Liver (tissue), 9 donors: ENCODE results near the gene DGKB. TPM values are rescaled to one million over a fixed set of nuclear protein-coding genes. Genes with fewer than 3 reads are reported as not detected.

ENCODE experiments used
- DNase-seq: peaks from one replicate; pipeline ENCODE4 v3.0.0-alpha.2; 2017; ENCODE audit warnings: low spot score
- H3K27ac ChIP-seq, 2 donors: one replicate each; pipeline ENCODE4 v1.7.0; 2013; ENCODE audit warnings: inconsistent platforms in 2 of 2, low read length in 2 of 2, control low read depth in 1 of 2, low read depth in 1 of 2, mild to moderate bottlenecking in 1 of 2
- H3K27me3 ChIP-seq, 4 donors: one replicate each; pipeline versions ENCODE4 v1.6.1 to v1.7.0; 2013; ENCODE audit warnings: low read length in 3 of 4, inconsistent platforms in 1 of 4, mild to moderate bottlenecking in 1 of 4, moderate library complexity in 1 of 4; ENCODE audit not compliant: control insufficient read depth in 4 of 4, insufficient read depth in 4 of 4
- H3K36me3 ChIP-seq, 4 donors: one replicate each; pipeline versions ENCODE4 v1.6.1 to v1.7.0; 2013; ENCODE audit warnings: low read length in 3 of 4, mild to moderate bottlenecking in 3 of 4, low read depth in 1 of 4, moderate library complexity in 1 of 4; ENCODE audit not compliant: control insufficient read depth in 4 of 4, insufficient read depth in 3 of 4
- H3K4me1 ChIP-seq, 4 donors: one replicate each; pipeline versions ENCODE4 v1.6.1 to v1.7.0; 2013; ENCODE audit warnings: low read length in 3 of 4, mild to moderate bottlenecking in 3 of 4, moderate library complexity in 1 of 4; ENCODE audit not compliant: control insufficient read depth in 4 of 4, insufficient read depth in 4 of 4
- H3K4me3 ChIP-seq, 3 donors: one replicate each; pipeline versions ENCODE4 v1.6.1 to v1.7.0; 2013; ENCODE audit warnings: low read length in 3 of 3, control low read depth in 1 of 3, low read depth in 1 of 3, mild to moderate bottlenecking in 1 of 3
- H3K9ac ChIP-seq, 2 donors: one replicate each; pipeline ENCODE4 v1.7.0; 2013; ENCODE audit warnings: low read length in 2 of 2, mild to moderate bottlenecking in 2 of 2, moderate library complexity in 2 of 2, control low read depth in 1 of 2, low read depth in 1 of 2
- H3K9me3 ChIP-seq, 4 donors: one replicate each; pipeline versions ENCODE4 v1.6.1 to v1.7.0; 2013; ENCODE audit warnings: low read length in 3 of 4; ENCODE audit not compliant: control insufficient read depth in 4 of 4
- CTCF ChIP-seq: fragments of 150-350 bp; IDR thresholded peaks from 2 replicates; pipeline ENCODE4 v1.5.1; 2017; ENCODE audit warnings: improper control_type of control experiment, low read depth, low read length; ENCODE audit not compliant: missing input control
- EGR1 ChIP-seq, 2 donors: IDR thresholded peaks; 2 replicates each; pipeline ENCODE4 v1.6.1; 2016 to 2018; ENCODE audit warnings: antibody characterized with exemption in 2 of 2, low read depth in 2 of 2
- FOXA1 ChIP-seq: IDR thresholded peaks from 2 replicates; pipeline ENCODE4 v1.6.1; 2016; ENCODE audit warnings: antibody characterized with exemption
- FOXA2 ChIP-seq: IDR thresholded peaks from 2 replicates; pipeline ENCODE4 v1.6.1; 2016; ENCODE audit warnings: antibody characterized with exemption
- HNF4A ChIP-seq, 2 donors: conservative IDR thresholded peaks; 2 replicates each; pipeline ENCODE4 v1.6.1; 2016; ENCODE audit warnings: antibody characterized with exemption in 2 of 2, mild to moderate bottlenecking in 2 of 2
- HNF4G ChIP-seq: IDR thresholded peaks from 2 replicates; pipeline ENCODE4 v1.6.1; 2016; ENCODE audit warnings: antibody characterized with exemption
- JUND ChIP-seq, 2 donors: IDR thresholded peaks; 2 replicates each; pipeline ENCODE4 v1.6.1; 2016; ENCODE audit warnings: antibody characterized with exemption in 2 of 2
- MAX ChIP-seq: IDR thresholded peaks from 2 replicates; pipeline ENCODE4 v1.6.1; 2016; ENCODE audit warnings: antibody characterized with exemption
- NR2F2 ChIP-seq: IDR thresholded peaks from 2 replicates; pipeline ENCODE4 v1.6.1; 2016; ENCODE audit warnings: antibody characterized with exemption
- RAD21 ChIP-seq, 2 donors: IDR thresholded peaks; 2 replicates each; pipeline ENCODE4 v1.6.1; 2016; ENCODE audit warnings: antibody characterized with exemption in 2 of 2, mild to moderate bottlenecking in 2 of 2
- RXRA ChIP-seq, 2 donors: IDR thresholded peaks; 2 replicates each; pipeline ENCODE4 v1.6.1; 2017 to 2018; ENCODE audit warnings: antibody characterized with exemption in 2 of 2, mild to moderate bottlenecking in 1 of 2
- SP1 ChIP-seq: IDR thresholded peaks from 2 replicates; pipeline ENCODE4 v1.6.1; 2018; ENCODE audit warnings: antibody characterized with exemption, mild to moderate bottlenecking
- TAF1 ChIP-seq: conservative IDR thresholded peaks from 2 replicates; pipeline ENCODE4 v1.6.1; 2016; ENCODE audit warnings: antibody characterized with exemption, mild to moderate bottlenecking
- YY1 ChIP-seq: IDR thresholded peaks from 2 replicates; pipeline ENCODE4 v1.6.1; 2016; ENCODE audit warnings: antibody characterized with exemption, mild to moderate bottlenecking
- WGBS: extraction: QIAGEN DNeasy Blood & Tissue Kit; methylation state at CpG from one replicate; pipeline ENCODE4 v1.1.7; 2013; 5-methylcytosine and 5-hydroxymethylcytosine counted together
- polyA plus RNA-seq, 2 donors: library from polyadenylated mRNA; stranded (reverse) in 1 of 2; unstranded in 1 of 2; fragments of 200-250 nt in 1 of 2; fragments of >200 nt in 1 of 2; fragmentation: Nextera tagmentation in 1 of 2; extraction: Ambion mirVana in 1 of 2; gene quantifications; one replicate each; pipeline versions ENCODE4 v1.2.1 to v1.2.3, GENCODE V29; 2013 to 2015
- total RNA-seq, 2 donors: library from RNA; depleted of rRNA; stranded (reverse); fragments of >200 nt; gene quantifications; one replicate each; pipeline ENCODE4 v1.2.3, GENCODE V29; 2014
- TF ChIP-seq, protein P1 (sequence below): IDR thresholded peaks from 2 replicates; pipeline ENCODE4 v1.6.1; 2016; ENCODE audit warnings: antibody characterized with exemption
- TF ChIP-seq, protein P2 (sequence below): IDR thresholded peaks from 2 replicates; pipeline ENCODE4 v1.6.1; 2016; ENCODE audit warnings: antibody characterized with exemption
- donor health status: healthy.
- donor health status: healthy.
- donor health status: healthy.
- donor health status: healthy.
- donor health status: healthy.

DGKB gene
- total and polyA plus RNA-seq, 4 donors: 0.09 to 0.42 TPM; not detected in 2

DNA sequence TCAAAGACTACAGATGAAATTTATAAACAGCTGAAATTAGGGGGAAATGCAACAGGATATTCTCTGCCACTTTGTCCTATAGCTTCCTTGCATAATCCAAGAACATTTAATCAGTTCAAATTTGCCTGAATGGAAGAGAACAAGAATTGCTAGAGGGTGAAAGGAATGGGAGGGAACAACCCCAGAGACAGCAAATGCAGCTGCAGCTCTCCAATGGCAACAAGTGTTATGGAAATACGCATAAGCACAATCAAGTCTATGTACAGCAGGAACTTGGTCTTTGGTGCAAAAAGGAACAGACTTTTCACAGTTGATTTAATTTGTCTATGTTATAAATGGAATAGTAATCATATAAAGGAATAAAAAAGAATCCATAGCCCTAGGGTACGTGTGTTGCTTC is 644.1 kb downstream of the DGKB start (continued):
- TF ChIP-seq CTCF: no peak
- no peak for TF ChIP-seq HNF4G
- no peak for TF ChIP-seq SP1
- TF ChIP-seq EGR1 (IDR thresholded peaks at IDR 0.05; ENCODE audit: low read depth in 2 of 2): no peak
- TF ChIP-seq MAX: no peak
- TF ChIP-seq JUND (IDR thresholded peaks at IDR 0.05): no peak

GRCh38 chr7:14252458-14252857 is 650.1 kb downstream of the DGKB start:
- DNase-seq: no peak
- TF ChIP-seq MAX (no peak), CTCF (no peak), HNF4G (peak; percentile 89), SP1 (peak; percentile 61), NR2F2 (no peak), HNF4A (conservative IDR thresholded peaks at IDR 0.05) (peak; percentile 62 to 96), RAD21 (IDR thresholded peaks at IDR 0.05) (peak in 1 of 2 donors; percentile 17), YY1 (no peak), FOXA2 (no peak), RXRA (IDR thresholded peaks at IDR 0.05) (peak in 1 of 2 donors; percentile 62), EGR1 (IDR thresholded peaks at IDR 0.05; ENCODE audit: low read depth in 2 of 2) (no peak)
- TF ChIP-seq, protein P1, sequence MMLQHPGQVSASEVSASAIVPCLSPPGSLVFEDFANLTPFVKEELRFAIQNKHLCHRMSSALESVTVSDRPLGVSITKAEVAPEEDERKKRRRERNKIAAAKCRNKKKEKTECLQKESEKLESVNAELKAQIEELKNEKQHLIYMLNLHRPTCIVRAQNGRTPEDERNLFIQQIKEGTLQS: no peak
- TF ChIP-seq, protein P2, sequence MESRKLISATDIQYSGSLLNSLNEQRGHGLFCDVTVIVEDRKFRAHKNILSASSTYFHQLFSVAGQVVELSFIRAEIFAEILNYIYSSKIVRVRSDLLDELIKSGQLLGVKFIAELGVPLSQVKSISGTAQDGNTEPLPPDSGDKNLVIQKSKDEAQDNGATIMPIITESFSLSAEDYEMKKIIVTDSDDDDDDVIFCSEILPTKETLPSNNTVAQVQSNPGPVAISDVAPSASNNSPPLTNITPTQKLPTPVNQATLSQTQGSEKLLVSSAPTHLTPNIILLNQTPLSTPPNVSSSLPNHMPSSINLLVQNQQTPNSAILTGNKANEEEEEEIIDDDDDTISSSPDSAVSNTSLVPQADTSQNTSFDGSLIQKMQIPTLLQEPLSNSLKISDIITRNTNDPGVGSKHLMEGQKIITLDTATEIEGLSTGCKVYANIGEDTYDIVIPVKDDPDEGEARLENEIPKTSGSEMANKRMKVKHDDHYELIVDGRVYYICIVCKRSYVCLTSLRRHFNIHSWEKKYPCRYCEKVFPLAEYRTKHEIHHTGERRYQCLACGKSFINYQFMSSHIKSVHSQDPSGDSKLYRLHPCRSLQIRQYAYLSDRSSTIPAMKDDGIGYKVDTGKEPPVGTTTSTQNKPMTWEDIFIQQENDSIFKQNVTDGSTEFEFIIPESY: no peak
- Histone ChIP-seq H3K4me3 (no peak overlapping the region), H3K4me1 (no peaks in the 10 kb centered on the region), H3K27me3 (no peaks in the 10 kb centered on the region), H3K9ac (no peak overlapping the region), H3K9me3 (no peaks in the 10 kb centered on the region), H3K36me3 (no peaks in the 10 kb centered on the region), H3K27ac (no peak overlapping the region)
- WGBS: 41% methylated on average over 3 of the region's 3 CpGs

GRCh38 chr7:14242175-14242574 is 660.4 kb downstream of the DGKB start:
- H3K27me3 ChIP-seq: no peaks in the 10 kb centered on the region
- no peak overlapping the region for H3K27ac ChIP-seq
- H3K4me3 ChIP-seq: no peak overlapping the region
- no peaks in the 10 kb centered on the region for H3K9me3 ChIP-seq
- no peak for DNase-seq
- 51% methylated on average over 5 of the region's 5 CpGs for WGBS
- H3K36me3 ChIP-seq: no peaks in the 10 kb centered on the region
- no peak overlapping the region for H3K9ac ChIP-seq
- H3K4me1 ChIP-seq: peaks cover 0 to 10% (median 2%) of the 10 kb centered on the region in 4 donors
- TF ChIP-seq CTCF: no peak
- TF ChIP-seq FOXA2: no peak
- TF ChIP-seq RXRA (IDR thresholded peaks at IDR 0.05): peak; percentile 97 to 98
- TF ChIP-seq RAD21 (IDR thresholded peaks at IDR 0.05): peak in 1 of 2 donors; percentile 23
- TF ChIP-seq HNF4A (conservative IDR thresholded peaks at IDR 0.05): peak; percentile 76 to 83
- peak; percentile 21 for TF ChIP-seq YY1
- TF ChIP-seq MAX: peak; percentile 14
- peak; percentile 39 for TF ChIP-seq SP1
- no peak for TF ChIP-seq TAF1
- TF ChIP-seq, protein P1: no peak
- TF ChIP-seq EGR1 (IDR thresholded peaks at IDR 0.05; ENCODE audit: low read depth in 2 of 2): no peak
- no peak for TF ChIP-seq FOXA1
- peak; percentile 18 for TF ChIP-seq HNF4G
